HepG2 (cell line): ENCODE data around the gene RIMOC1. TPM values are rescaled to one million over a fixed set of nuclear protein-coding genes. Genes with fewer than 3 reads are reported as not detected.

Experiments
- DMAP1 ChIP-seq: IDR thresholded peaks from 2 replicates; pipeline ENCODE4 v1.6.1; 2016
- HIC2 ChIP-seq: sonication (generic); formaldehyde crosslinking; IDR thresholded peaks from 2 replicates; pipeline ENCODE4 v1.9.0; 2022; ENCODE audit warnings: low read depth, missing genetic modification reagents
- JARID2 ChIP-seq: sonication (generic); formaldehyde crosslinking; IDR thresholded peaks from 2 replicates; pipeline ENCODE4 v1.8.1; 2023; ENCODE audit warnings: missing genetic modification reagents, inconsistent platforms; ENCODE audit not compliant: insufficient replicate concordance
- KDM1A ChIP-seq: IDR thresholded peaks from 2 replicates; pipeline ENCODE4 v1.6.1; 2016; ENCODE audit warnings: missing compliant biosample characterization
- MAF1 ChIP-seq: sonication (generic); formaldehyde crosslinking; IDR thresholded peaks from 2 replicates; pipeline ENCODE4 v1.5.0; 2020; ENCODE audit warnings: missing genetic modification reagents, borderline replicate concordance
- MED13 ChIP-seq: sonication (generic); formaldehyde crosslinking; IDR thresholded peaks from 2 replicates; pipeline ENCODE4 v1.5.0; 2020; ENCODE audit warnings: missing genetic modification reagents
- MTERF4 ChIP-seq: sonication (generic); formaldehyde crosslinking; IDR thresholded peaks from 2 replicates; pipeline ENCODE4 v1.8.0; 2023; ENCODE audit warnings: mild to moderate bottlenecking, missing genetic modification reagents
- NAIF1 ChIP-seq: sonication (generic); formaldehyde crosslinking; IDR thresholded peaks from 2 replicates; pipeline ENCODE4 v1.5.0; 2020; ENCODE audit warnings: mild to moderate bottlenecking, missing genetic modification reagents, borderline replicate concordance
- NCOA2 ChIP-seq: sonication (generic); formaldehyde crosslinking; IDR thresholded peaks from 2 replicates; pipeline ENCODE4 v1.8.0; 2022; ENCODE audit warnings: inconsistent platforms
- NFATC3 ChIP-seq: sonication (generic); formaldehyde crosslinking; IDR thresholded peaks from 2 replicates; pipeline ENCODE4 v1.5.1; 2020; ENCODE audit warnings: mild to moderate bottlenecking, missing genetic modification reagents
- PLSCR1 ChIP-seq: sonication (generic); formaldehyde crosslinking; IDR thresholded peaks from 2 replicates; pipeline ENCODE4 v1.5.0; 2020; ENCODE audit warnings: missing genetic modification reagents, mild to moderate bottlenecking, borderline replicate concordance
- POLR2AphosphoS2 ChIP-seq: IDR thresholded peaks from 2 replicates; pipeline ENCODE4 v1.6.1; 2011; ENCODE audit warnings: low read depth, low read length, improper control_type of control experiment
- SNAI1 ChIP-seq: sonication (generic); formaldehyde crosslinking; IDR thresholded peaks from 2 replicates; pipeline ENCODE4 v1.5.0; 2020; ENCODE audit warnings: mild to moderate bottlenecking, missing genetic modification reagents, borderline replicate concordance
- SRSF4 ChIP-seq: fragments of 200-400 bp; formaldehyde crosslinking; IDR thresholded peaks from one replicate; pipeline ENCODE4 v1.6.1; 2018; ENCODE audit warnings: mild to moderate bottlenecking, low read depth, low read length, moderate library complexity; ENCODE audit not compliant: poor library complexity, severe bottlenecking
- TBP ChIP-seq: sonication (generic); formaldehyde crosslinking; IDR thresholded peaks from 2 replicates; pipeline ENCODE4 v1.5.0; 2020; ENCODE audit warnings: missing genetic modification reagents
- TCF7L2 ChIP-seq: IDR thresholded peaks from 2 replicates; pipeline ENCODE4 v1.6.1; 2011; ENCODE audit warnings: mild to moderate bottlenecking, low read depth, low read length, moderate library complexity
- ZBTB37 ChIP-seq: sonication (generic); formaldehyde crosslinking; IDR thresholded peaks from 2 replicates; pipeline ENCODE4 v1.4.0; 2020; ENCODE audit warnings: mild to moderate bottlenecking, missing genetic modification reagents
- ZNF101 ChIP-seq: sonication (generic); formaldehyde crosslinking; IDR thresholded peaks from 2 replicates; pipeline ENCODE4 v1.4.0; 2020; ENCODE audit warnings: mild to moderate bottlenecking, low read depth, missing genetic modification reagents, borderline replicate concordance
- ZNF138 ChIP-seq: sonication (generic); formaldehyde crosslinking; IDR thresholded peaks from 2 replicates; pipeline ENCODE4 v1.5.0; 2020; ENCODE audit warnings: mild to moderate bottlenecking, low read depth, missing genetic modification reagents
- ZNF382 ChIP-seq: sonication (generic); formaldehyde crosslinking; IDR thresholded peaks from 2 replicates; pipeline ENCODE4 v1.5.0; 2020; ENCODE audit warnings: missing genetic modification reagents, mild to moderate bottlenecking, borderline replicate concordance
- ZNF510 ChIP-seq: sonication (generic); formaldehyde crosslinking; IDR thresholded peaks from 2 replicates; pipeline ENCODE4 v1.4.0; 2020; ENCODE audit warnings: low read depth, mild to moderate bottlenecking, missing genetic modification reagents
- ZNF543 ChIP-seq: sonication (generic); formaldehyde crosslinking; IDR thresholded peaks from 2 replicates; pipeline ENCODE4 v1.4.0; 2020; ENCODE audit warnings: mild to moderate bottlenecking, missing genetic modification reagents
- ZNF558 ChIP-seq: sonication (generic); formaldehyde crosslinking; IDR thresholded peaks from 2 replicates; pipeline ENCODE4 v1.9.0; 2022; ENCODE audit warnings: mild to moderate bottlenecking, missing genetic modification reagents, borderline replicate concordance
- ZNF740 ChIP-seq: sonication (generic); formaldehyde crosslinking; IDR thresholded peaks from 2 replicates; pipeline ENCODE4 v1.4.0; 2020; ENCODE audit warnings: missing genetic modification reagents
- polyA plus RNA-seq, 8 experiments: library from polyadenylated mRNA; depleted of rRNA in 3 of 8; stranded (reverse) in 7 of 8; unstranded in 1 of 8; fragments of >200 nt; fragmentation: Illumina TruSeq in 4 of 8; extraction: Trizol in 4 of 8; gene quantifications; 2 replicates each; pipeline versions ENCODE4 v1.2.1 to v1.2.3, GENCODE V29; 2011 to 2016; ENCODE audit warnings: low read depth in 4 of 8, missing spikeins in 1 of 8, mixed read lengths in 1 of 8; ENCODE audit not compliant: insufficient read depth in 1 of 8
- total RNA-seq, 5 experiments: library from RNA; depleted of rRNA; stranded (reverse); fragments of >200 nt; fragmentation: Illumina TruSeq; extraction: Trizol; gene quantifications; 2 replicates each; pipeline ENCODE4 v1.2.3, GENCODE V29; 2016; ENCODE audit warnings: low read depth in 1 of 5

RIMOC1 gene
- total and polyA plus RNA-seq, 2 of the 13 experiments (the other 11 are each of a cell fraction or from before 2014, with no cell fraction given) = 16.3 to 16.9 TPM

- TF ChIP-seq JARID2 (no peak), MAF1 (CRISPR knock-in tag) (peak; percentile 68; the same call in 1 of the 2 replicates), MED13 (CRISPR knock-in tag) (peak; percentile 63; the same call in 1 of the 2 replicates), SNAI1 (CRISPR knock-in tag) (0 out of 2 replicates have a peak, but pooled peaks have one; percentile 56), ZBTB37 (CRISPR knock-in tag) (no peak), SRSF4 (no peak), NCOA2 (CRISPR knock-in tag) (peak; percentile 40), ZNF740 (no peak), HIC2 (CRISPR knock-in tag) (no peak), TBP (CRISPR knock-in tag) (no peak), ZNF382 (no peak), PLSCR1 (CRISPR knock-in tag) (no peak), NFATC3 (no peak), ZNF510 (0 out of 2 replicates have a peak, but pooled peaks have one; percentile 59), ZNF138 (CRISPR knock-in tag) (no peak; the same call in 1 of the 2 replicates), POLR2AphosphoS2 (no peak), ZNF558 (CRISPR knock-in tag) (peak; percentile 73; the same call in 1 of the 2 replicates), ZNF101 (CRISPR knock-in tag) (no peak), DMAP1 (peak; percentile 92), KDM1A (CRISPR knock-in tag) (no peak), TCF7L2 (no peak), ZNF543 (CRISPR knock-in tag) (peak; percentile 78; the same call in 1 of the 2 replicates), NAIF1 (CRISPR knock-in tag) (peak; percentile 85), MTERF4 (CRISPR knock-in tag) (0 out of 2 replicates have a peak, but pooled peaks have one; percentile 44)
Observed at GRCh38 chr5:41903892-41904799, at the start of gene RIMOC1 (continued).
